Dedifferentiated amniotic fluid mesenchymal stem cell (primary cell): ENCODE results near the gene FBXO34.
A peak's percentile ranks its signal among the peaks of the same experiment; 100 is the strongest.

ENCODE experiments used
- DNase-seq: peaks from one replicate; pipeline ENCODE4 v3.0.0-alpha.2; 2016; ENCODE audit errors: extremely low spot score

The FBXO34 gene

DNA sequence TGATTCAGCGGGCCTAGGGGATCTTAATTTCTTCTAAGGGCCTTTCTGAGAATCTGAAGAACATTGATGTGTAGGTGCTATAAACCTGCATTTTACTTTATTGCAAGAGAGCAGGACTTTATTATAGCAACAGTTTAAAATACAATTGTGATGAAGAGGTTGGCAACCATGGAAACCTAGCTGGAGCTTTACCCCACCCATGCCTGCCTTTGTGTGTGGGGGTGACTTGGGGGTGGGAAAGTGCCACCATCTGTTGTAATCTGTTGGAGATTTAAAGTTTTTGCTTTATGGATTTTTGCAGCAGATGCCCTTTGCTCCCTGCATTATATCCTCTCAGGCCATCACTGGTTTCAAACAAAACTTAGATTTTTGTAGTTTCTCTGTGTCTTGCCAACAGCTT is 75.8 kb downstream of the FBXO34 start:
- no peak for DNase-seq

DNA sequence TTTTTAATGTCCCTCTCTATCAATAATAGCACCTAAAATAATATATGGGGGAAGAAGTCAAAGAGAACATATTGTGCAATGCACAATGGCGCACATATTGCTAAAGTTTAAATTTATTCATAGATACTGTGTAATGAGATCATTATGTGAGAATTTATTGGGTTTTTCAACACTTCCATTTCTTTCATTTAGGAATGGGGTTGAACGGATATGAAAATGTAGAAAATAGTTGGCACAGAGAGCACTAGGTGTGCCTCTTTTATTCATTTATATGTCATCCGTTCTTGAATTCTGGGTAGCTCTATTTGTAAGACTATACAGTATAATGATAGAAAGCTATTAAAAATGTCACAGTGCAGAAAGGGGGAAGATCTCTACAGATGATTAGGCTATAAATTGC is 76.5 kb downstream of the FBXO34 start:
- no peak for DNase-seq

DNA sequence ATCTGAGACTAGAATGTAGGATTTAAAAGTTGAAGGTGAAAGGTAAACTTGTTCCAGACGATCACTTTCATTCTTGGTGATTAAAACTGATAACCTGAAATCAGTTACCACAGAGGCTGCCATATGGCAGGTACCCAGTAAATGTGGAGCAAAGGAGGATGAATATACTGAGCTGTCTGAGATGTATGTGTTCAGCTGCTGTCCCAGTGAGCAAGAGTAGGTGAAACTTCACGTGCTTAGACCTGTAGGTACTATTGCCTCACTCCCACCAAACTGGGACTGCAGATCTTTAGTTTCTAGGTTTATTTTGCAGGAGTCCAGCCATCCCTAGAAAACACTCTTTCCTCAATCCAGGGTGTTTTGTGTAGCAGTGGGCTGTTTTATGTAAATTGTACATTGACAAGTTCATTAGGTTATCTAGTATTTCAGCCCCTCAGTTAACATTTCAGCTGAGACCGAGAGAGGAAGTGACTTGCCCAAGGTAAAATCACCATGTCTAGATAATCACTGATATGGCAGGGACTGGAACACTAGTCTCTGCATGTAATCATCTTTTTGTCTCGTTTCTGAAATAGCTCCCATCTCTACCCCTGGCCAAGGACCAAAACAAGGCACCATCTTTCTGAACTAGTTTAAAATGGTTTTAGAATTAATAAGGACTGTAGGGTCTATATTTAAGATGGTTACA is 77.7 kb downstream of the FBXO34 start:
- DNase-seq = no peak

GRCh38 chr14:55349565-55349964 is 78.3 kb downstream of the FBXO34 start:
- DNase-seq = no peak

DNA sequence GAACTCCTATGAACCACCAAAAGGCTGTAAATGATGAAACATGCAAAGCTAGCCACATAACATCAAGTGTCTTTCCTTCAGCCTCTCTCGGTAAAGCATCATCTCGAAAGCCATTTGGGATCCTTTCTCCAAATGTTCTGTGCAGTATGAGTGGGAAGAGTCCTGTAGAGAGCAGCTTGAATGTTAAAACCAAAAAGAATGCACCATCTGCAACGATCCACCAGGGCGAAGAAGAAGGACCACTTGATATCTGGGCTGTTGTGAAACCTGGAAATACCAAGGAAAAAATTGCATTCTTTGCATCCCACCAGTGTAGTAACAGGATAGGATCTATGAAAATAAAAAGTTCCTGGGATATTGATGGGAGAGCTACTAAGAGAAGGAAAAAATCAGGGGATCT is 79.2 kb downstream of the FBXO34 start:
- no peak for DNase-seq

GRCh38 chr14:55351111-55351510 is 79.9 kb downstream of the FBXO34 start:
- DNase-seq = no peak

- DNase-seq = no peak
These were observed 81.0 kb downstream of the FBXO34 start for GRCh38 chr14:55352201-55352600.

DNA sequence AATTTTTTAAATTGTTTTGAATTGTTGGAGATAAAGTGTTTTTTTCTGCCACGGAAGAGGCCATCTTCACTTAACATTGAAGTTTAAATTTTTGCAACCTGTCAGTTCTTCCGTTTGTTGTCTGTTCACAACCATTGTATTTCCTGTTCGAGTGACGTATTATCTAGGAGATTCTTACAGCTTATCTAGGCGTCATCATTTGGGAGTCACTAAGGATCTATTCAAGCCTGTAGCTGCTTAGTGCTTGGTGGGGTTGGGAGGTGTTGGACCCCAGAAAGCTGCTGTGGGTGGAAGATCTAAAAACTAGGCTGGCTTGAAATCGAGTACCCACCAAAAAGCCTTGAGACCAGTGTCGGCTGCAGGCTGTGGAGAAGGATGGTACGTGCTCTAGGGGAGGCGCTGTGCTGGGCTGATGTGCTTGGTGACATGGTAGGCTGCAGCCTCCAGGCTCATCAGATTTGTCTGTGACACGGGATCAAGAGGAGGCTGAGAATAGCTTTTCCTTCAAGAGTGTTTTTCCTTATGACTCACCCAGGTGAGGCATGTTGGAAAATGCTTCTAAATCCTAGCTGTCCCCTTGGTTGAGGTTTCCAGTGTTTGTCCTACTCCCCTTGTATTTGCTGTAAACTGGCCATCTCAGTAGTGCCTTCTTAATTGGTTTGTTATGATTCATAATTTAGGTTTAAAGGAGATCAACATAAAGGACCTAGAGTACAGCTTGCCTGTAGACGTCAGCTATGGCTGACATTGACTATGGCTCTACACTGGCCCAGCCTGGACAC is 82.7 kb downstream of the FBXO34 start:
- no peak for DNase-seq

DNA sequence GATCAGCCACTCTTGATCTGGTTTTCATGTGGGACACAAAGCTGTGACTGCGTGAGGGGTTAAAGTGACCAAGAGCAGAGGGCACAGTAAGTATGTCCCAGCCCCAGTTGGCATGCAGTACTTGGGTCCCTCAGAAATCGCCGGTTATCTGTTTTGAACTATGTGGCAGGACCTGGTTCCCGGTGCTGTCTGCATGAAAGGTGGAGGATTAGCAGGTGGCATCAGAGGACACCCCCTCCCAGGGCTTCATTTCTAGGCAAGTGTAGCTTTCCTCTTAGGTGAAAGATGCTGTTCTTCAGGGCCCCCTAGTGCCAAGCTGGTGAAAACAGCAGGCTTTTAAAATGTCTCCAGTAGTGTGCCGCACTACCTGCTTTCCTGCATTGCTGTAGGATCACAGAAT is 83.3 kb downstream of the FBXO34 start:
- DNase-seq = no peak

- DNase-seq = no peak
These were observed 84.7 kb downstream of the FBXO34 start for GRCh38 chr14:55355922-55356321.

DNA sequence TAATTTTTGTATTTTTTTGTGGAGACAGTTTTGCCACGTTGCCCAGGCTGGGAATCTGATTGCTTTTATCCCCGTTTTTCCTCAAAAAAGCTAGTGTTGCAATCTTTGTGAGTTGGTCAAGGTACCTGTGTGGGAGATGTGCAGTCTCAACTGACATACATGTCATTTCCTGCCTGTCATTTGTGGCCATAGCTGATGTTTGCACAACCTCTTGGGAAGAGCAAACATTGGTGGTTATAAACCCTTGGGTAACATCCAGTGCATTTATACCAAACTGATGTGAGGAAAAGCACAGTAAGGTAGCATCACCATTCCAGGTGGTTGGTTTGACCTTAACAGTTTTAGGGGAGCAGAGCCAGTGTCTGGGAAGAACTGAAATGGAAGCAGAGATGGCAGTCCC is 85.7 kb downstream of the FBXO34 start:
- no peak for DNase-seq

DNA sequence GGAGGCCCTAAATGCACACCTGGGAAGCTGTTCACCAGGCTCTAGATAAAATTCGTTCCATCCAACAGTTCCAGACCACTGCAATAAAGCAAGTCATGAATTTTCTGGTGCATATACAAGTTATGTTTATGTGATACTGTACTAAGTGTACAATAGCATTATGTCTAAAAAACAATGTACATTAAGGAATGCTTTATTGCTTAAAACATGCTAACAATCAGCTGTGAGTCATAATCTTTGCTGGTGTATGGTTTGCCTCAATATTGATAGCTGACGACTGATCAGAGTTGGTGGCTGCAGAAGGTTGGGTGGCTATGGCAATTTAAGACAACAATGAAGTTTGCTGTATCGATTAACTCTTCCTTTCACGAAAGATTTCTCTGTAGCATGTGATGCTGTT is 88.1 kb downstream of the FBXO34 start:
- DNase-seq = no peak

- no peak for DNase-seq
These were observed 90.0 kb downstream of the FBXO34 start for GRCh38 chr14:55361190-55361589.

DNA sequence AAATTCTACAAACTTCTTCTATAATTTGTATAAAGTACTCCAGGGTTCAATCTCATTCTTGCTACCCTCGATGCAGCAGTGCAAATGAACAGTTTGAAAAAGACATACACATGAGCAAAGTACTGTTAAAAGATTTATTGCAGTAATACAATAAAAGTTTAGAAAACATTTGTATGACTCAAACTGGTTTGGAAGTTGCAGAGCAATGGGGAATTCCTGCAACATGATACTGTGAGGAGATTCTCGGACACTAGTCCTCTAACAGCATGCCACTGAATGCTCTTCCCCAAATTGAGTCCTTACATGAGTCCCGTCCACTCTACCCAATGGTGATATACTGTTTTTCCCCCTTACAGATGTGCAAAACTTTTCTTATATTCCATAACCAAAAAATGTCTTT is 95.0 kb downstream of the FBXO34 start:
- peak; percentile 40 for DNase-seq

- DNase-seq = no peak
These were observed 99.7 kb downstream of the FBXO34 start for GRCh38 chr14:55370883-55371455.

GRCh38 chr14:55372423-55372822 is 101.2 kb downstream of the FBXO34 start:
- DNase-seq = no peak

DNA sequence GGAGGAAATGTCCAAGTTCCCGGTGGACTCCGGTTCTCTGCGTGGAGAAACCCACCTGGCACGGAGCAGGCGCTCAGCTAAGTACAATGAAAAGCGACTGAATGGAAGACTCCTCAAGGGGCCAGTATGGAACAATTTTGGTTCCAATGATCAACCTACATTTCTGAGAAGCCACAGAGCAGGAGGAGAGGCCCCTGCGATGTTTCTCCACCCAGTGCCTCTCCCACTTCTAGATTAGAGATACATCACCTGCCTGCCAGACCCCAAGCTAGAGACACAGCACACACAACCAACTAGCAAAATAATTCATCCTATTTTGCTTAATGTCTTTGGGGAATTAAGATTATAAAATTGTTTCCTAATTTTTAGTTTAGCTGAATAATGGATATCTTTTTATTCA is 101.6 kb downstream of the FBXO34 start:
- DNase-seq = no peak

- no peak for DNase-seq
These were observed 102.8 kb downstream of the FBXO34 start for GRCh38 chr14:55373784-55374705.

- DNase-seq = no peak
These were observed 103.5 kb downstream of the FBXO34 start for GRCh38 chr14:55374771-55375170.

DNA sequence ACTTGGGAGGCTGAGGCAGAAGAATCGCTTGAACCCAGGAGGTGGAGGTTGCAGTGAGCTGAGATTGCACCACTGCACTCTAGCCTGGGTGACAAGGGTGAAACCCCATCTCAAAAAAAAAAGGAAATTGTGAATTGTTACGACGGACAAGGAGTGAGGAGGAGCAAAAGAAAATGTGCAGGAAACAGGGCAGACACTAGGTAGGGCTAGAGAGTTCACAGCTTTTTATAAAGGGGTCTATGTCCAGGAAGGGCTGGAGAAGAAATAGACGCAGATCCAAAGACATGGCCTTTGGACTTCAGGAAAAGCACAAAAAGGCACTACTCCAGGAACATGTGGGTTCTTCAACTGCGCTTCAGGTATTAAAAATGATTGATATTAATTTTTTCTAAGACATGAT is 106.0 kb downstream of the FBXO34 start:
- DNase-seq = no peak

DNA sequence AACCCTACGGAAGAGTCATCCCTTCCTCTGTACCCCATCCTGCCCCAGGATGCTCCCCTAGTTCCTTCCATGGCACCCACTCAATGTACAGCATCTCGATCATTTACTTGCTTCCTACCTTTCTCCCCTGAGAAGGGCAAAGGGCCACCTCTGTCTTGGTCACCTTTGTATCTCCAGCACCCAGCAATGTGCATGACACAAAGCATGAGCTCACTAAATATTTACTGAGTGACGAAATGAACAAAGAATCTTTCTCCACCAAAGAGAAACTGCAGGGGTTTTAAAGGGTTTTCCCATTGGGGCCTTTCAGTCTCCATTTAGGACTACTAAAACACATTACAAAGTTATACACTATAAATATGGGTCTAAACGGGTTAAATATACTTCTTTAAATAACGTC is 109.8 kb downstream of the FBXO34 start:
- DNase-seq = no peak

GRCh38 chr14:55381561-55381960 is 110.3 kb downstream of the FBXO34 start:
- DNase-seq = no peak
